H9 (cell line): ENCODE measurements around the gene GNPTAB. TPM values are rescaled to one million over a fixed set of nuclear protein-coding genes. Genes with fewer than 3 reads are reported as not detected.
"Not testable (repeated sequence)": the region's sequence is repeated elsewhere in the genome, so short reads cannot be mapped to it uniquely, and the experiment has no call there.

Experiments used
- DNase-seq: peaks from one replicate; pipeline ENCODE4 v3.0.0-alpha.2; 2017
- H2AFZ ChIP-seq: one replicate; pipeline ENCODE4 v1.6.1; 2013; ENCODE audit warnings: mild to moderate bottlenecking, low read length, control low read depth, moderate library complexity
- H2AK5ac ChIP-seq: 2 replicates; pipeline ENCODE4 v1.6.1; 2013; ENCODE audit warnings: low read length, control low read depth, mixed read lengths; ENCODE audit not compliant: insufficient read length
- H2BK120ac ChIP-seq: one replicate; pipeline ENCODE4 v1.6.1; 2013; ENCODE audit warnings: low read depth, mild to moderate bottlenecking, low read length, control low read depth, inconsistent platforms; ENCODE audit not compliant: poor library complexity, severe bottlenecking
- H2BK12ac ChIP-seq: 2 replicates; pipeline ENCODE4 v1.6.1; 2013; ENCODE audit warnings: low read length, control low read depth, mixed read lengths, low read depth; ENCODE audit not compliant: insufficient read length
- H2BK15ac ChIP-seq: 2 replicates; pipeline ENCODE4 v1.6.1; 2013; ENCODE audit warnings: low read depth, low read length, control low read depth
- H2BK20ac ChIP-seq: one replicate; pipeline ENCODE4 v1.6.1; 2013; ENCODE audit warnings: low read depth, mild to moderate bottlenecking, low read length, control low read depth, inconsistent platforms; ENCODE audit not compliant: poor library complexity, severe bottlenecking
- H2BK5ac ChIP-seq: 2 replicates; pipeline ENCODE4 v1.6.1; 2013; ENCODE audit warnings: low read length, control low read depth, mixed read lengths; ENCODE audit not compliant: insufficient read length
- H3K14ac ChIP-seq: 2 replicates; pipeline ENCODE4 v1.6.1; 2013; ENCODE audit warnings: low read length, control low read depth; ENCODE audit not compliant: insufficient read depth
- H3K18ac ChIP-seq: 2 replicates; pipeline ENCODE4 v1.6.1; 2013; ENCODE audit warnings: low read depth, mild to moderate bottlenecking, mixed read lengths, low read length, control low read depth; ENCODE audit not compliant: insufficient read length
- H3K23ac ChIP-seq: 2 replicates; pipeline ENCODE4 v1.6.1; 2013; ENCODE audit warnings: low read length, control low read depth, mixed read lengths, low read depth; ENCODE audit not compliant: insufficient read length
- H3K23me2 ChIP-seq: 2 replicates; pipeline ENCODE4 v1.6.1; 2013; ENCODE audit warnings: low read depth, mild to moderate bottlenecking, mixed read lengths, low read length, control low read depth; ENCODE audit not compliant: insufficient read length, poor library complexity, severe bottlenecking
- H3K27ac ChIP-seq: 2 replicates; pipeline ENCODE4 v1.5.1; 2013; ENCODE audit warnings: low read length, control low read depth, mixed read lengths, low read depth; ENCODE audit not compliant: insufficient read length
- H3K27me3 ChIP-seq: 2 replicates; pipeline ENCODE4 v1.6.1; 2013; ENCODE audit warnings: low read length, control low read depth, inconsistent platforms; ENCODE audit not compliant: insufficient read depth
- H3K4ac ChIP-seq: 2 replicates; pipeline ENCODE4 v1.6.1; 2013; ENCODE audit warnings: low read depth, mild to moderate bottlenecking, control low read depth, inconsistent platforms, low read length, moderate library complexity
- H3K4me1 ChIP-seq: 2 replicates; pipeline ENCODE4 v1.6.1; 2013; ENCODE audit warnings: low read length, control low read depth, inconsistent platforms; ENCODE audit not compliant: insufficient read depth
- H3K4me2 ChIP-seq: 2 replicates; pipeline ENCODE4 v1.6.1; 2013; ENCODE audit warnings: low read length, control low read depth, mixed read lengths; ENCODE audit not compliant: insufficient read length, insufficient read depth
- H3K56ac ChIP-seq: 2 replicates; pipeline ENCODE4 v1.6.1; 2013; ENCODE audit warnings: low read depth, mild to moderate bottlenecking, mixed read lengths, low read length, control low read depth; ENCODE audit not compliant: insufficient read length
- H3K79me1 ChIP-seq: 2 replicates; pipeline ENCODE4 v1.6.1; 2013; ENCODE audit warnings: low read depth, mild to moderate bottlenecking, moderate library complexity, low read length, control low read depth, inconsistent platforms; ENCODE audit not compliant: insufficient read depth, poor library complexity, severe bottlenecking
- H3K79me2 ChIP-seq: 2 replicates; pipeline ENCODE4 v1.6.1; 2013; ENCODE audit warnings: low read length, control low read depth, inconsistent platforms; ENCODE audit not compliant: insufficient read depth
- H3K9ac ChIP-seq: 2 replicates; pipeline ENCODE4 v1.6.1; 2013; ENCODE audit warnings: low read length, control low read depth, mixed read lengths; ENCODE audit not compliant: insufficient read length; ENCODE audit errors: extremely low read depth
- H3K9me3 ChIP-seq: one replicate; pipeline ENCODE4 v1.6.1; 2013; ENCODE audit warnings: low read depth, low read length, inconsistent platforms; ENCODE audit not compliant: control insufficient read depth
- H3T11ph ChIP-seq: one replicate; pipeline ENCODE4 v1.6.1; 2013; ENCODE audit warnings: mild to moderate bottlenecking, low read length, control low read depth, inconsistent platforms
- H4K20me1 ChIP-seq: one replicate; pipeline ENCODE4 v1.6.1; 2013; ENCODE audit not compliant: control insufficient read depth, insufficient read length, insufficient read depth
- H4K5ac ChIP-seq: 2 replicates; pipeline ENCODE4 v1.6.1; 2013; ENCODE audit warnings: low read depth, mild to moderate bottlenecking, mixed read lengths, low read length, control low read depth; ENCODE audit not compliant: insufficient read length
- H4K8ac ChIP-seq: replicated peaks from 2 replicates; pipeline ENCODE4 v1.6.1; 2013; ENCODE audit warnings: low read length, control low read depth, mixed read lengths, low read depth; ENCODE audit not compliant: insufficient read length
- H4K91ac ChIP-seq: 2 replicates; pipeline ENCODE4 v1.6.1; 2013; ENCODE audit warnings: low read depth, mild to moderate bottlenecking, moderate library complexity, mixed read lengths, low read length, control low read depth; ENCODE audit not compliant: insufficient read length
- H3K27ac Mint-ChIP-seq, 3 experiments: 2 replicates in 2 of 3; 3 replicates in 1 of 3; pipeline ENCODE4 v1.8.0; 2020 to 2021; ENCODE audit warnings: mixed read lengths in 3 of 3, mild to moderate bottlenecking in 1 of 3, moderate library complexity in 1 of 3
- H3K27me3 Mint-ChIP-seq: 2 replicates; pipeline ENCODE4 v1.8.0; 2021; ENCODE audit warnings: low read depth, mild to moderate bottlenecking, moderate library complexity, mixed read lengths
- H3K36me3 Mint-ChIP-seq, 3 experiments: 2 replicates in 2 of 3; 3 replicates in 1 of 3; pipeline ENCODE4 v1.8.0; 2020 to 2021; ENCODE audit warnings: low read depth in 3 of 3, mixed read lengths in 3 of 3; ENCODE audit not compliant: insufficient read depth in 1 of 3
- H3K4me1 Mint-ChIP-seq, 2 experiments: 2 replicates each; pipeline ENCODE4 v1.8.0; 2020; ENCODE audit warnings: mixed read lengths in 2 of 2
- H3K4me3 Mint-ChIP-seq, 2 experiments: 2 replicates in 1 of 2; 3 replicates in 1 of 2; pipeline ENCODE4 v1.8.0; 2020 to 2021; ENCODE audit warnings: mild to moderate bottlenecking in 2 of 2, mixed read lengths in 2 of 2, moderate library complexity in 1 of 2
- H3K9me3 Mint-ChIP-seq, 2 experiments: 2 replicates in 1 of 2; 3 replicates in 1 of 2; pipeline ENCODE4 v1.8.0; 2020; ENCODE audit warnings: mild to moderate bottlenecking in 2 of 2, mixed read lengths in 2 of 2, moderate library complexity in 1 of 2
- CTCF ChIP-seq: fragments of 200-600 bp; sonication (generic); conservative IDR thresholded peaks from 3 replicates; pipeline ENCODE4 v1.8.0; 2021; ENCODE audit warnings: antibody characterized with exemption, mild to moderate bottlenecking
- WGBS: extraction: QIAGEN DNeasy Blood & Tissue Kit; methylation state at CpG from one replicate; pipeline ENCODE4 v1.1.7; 2013; ENCODE audit warnings: missing lambda C conversion rate, low lambda C conversion rate, mixed read lengths; ENCODE audit not compliant: insufficient read length; ENCODE audit errors: extremely low coverage; 5-methylcytosine and 5-hydroxymethylcytosine counted together
- total RNA-seq: library from RNA; stranded (reverse); gene quantifications from 2 replicates; pipeline ENCODE4 v1.2.1, GENCODE V29; 2021

The GNPTAB gene
- total RNA-seq, 1 experiment from 2014 or later = 44.3 TPM

DNA sequence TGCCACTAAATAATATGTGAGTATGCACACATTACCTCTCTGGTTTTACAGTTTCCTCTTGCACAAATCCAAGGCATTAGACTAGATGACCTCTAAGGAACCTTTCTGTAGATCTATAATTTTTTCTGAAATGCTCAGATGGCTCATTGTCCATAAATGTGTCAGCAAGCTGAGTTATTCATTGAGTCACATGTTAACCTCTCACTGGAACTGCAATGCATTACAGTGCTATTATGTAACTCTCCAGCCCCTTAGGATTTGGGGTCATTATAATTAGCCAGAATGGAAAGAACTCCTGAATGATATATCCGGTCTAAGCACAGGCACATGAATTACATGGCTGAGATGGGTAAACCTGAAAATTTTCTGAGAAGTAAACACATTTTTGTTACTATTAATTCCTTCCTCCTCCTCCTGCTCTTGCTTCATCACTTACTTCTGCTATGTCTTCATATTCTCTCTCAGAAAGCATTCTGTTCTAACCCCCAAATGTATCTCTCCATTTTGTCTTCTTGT lies 26.3 kb upstream of the GNPTAB start:
- Mint-ChIP-seq H3K9me3 (peaks cover 0 to 1% of the 10 kb centered on the region in 2 experiments; a peak in 1 of 5 replicates), H3K27ac (no peak overlapping the region), H3K4me1 (peaks cover 0 to 2% of the 10 kb centered on the region in 2 experiments; a peak in 2 of 4 replicates), H3K27me3 (no peaks in the 10 kb centered on the region), H3K36me3 (no peaks in the 10 kb centered on the region), H3K4me3 (no peak overlapping the region)
- no peak overlapping the region for H4K5ac ChIP-seq
- no peak overlapping the region for H3K4ac ChIP-seq
- no peak overlapping the region for H2BK120ac ChIP-seq
- H2BK15ac ChIP-seq = no peak overlapping the region
- H3T11ph ChIP-seq = no peak overlapping the region
- no CpG with 5 or more reads among the region's 1 CpG for WGBS
- no peak overlapping the region for H3K23ac ChIP-seq
- H3K27ac ChIP-seq = no peak overlapping the region
- H3K9me3 ChIP-seq = no peaks in the 10 kb centered on the region
- TF ChIP-seq CTCF = no peak
- H3K27me3 ChIP-seq = no peaks in the 10 kb centered on the region
- no peaks in the 10 kb centered on the region for H3K23me2 ChIP-seq
- H3K4me1 ChIP-seq = no peaks in the 10 kb centered on the region
- no peaks in the 10 kb centered on the region for H3K79me1 ChIP-seq
- H2AFZ ChIP-seq = no peak overlapping the region
- DNase-seq = no peak
- H2AK5ac ChIP-seq = no peak overlapping the region
- H3K14ac ChIP-seq = no peak overlapping the region
- H2BK5ac ChIP-seq = no peak overlapping the region
- H2BK20ac ChIP-seq = no peak overlapping the region
- no peak overlapping the region for H3K4me2 ChIP-seq
- no peak overlapping the region for H3K18ac ChIP-seq
- no peak overlapping the region for H3K56ac ChIP-seq
- H3K9ac ChIP-seq = no peak overlapping the region
- H2BK12ac ChIP-seq = no peak overlapping the region
- no peak overlapping the region for H4K91ac ChIP-seq
- H4K8ac ChIP-seq = no peak overlapping the region
- no peaks in the 10 kb centered on the region for H4K20me1 ChIP-seq
- H3K79me2 ChIP-seq = no peaks in the 10 kb centered on the region

DNA sequence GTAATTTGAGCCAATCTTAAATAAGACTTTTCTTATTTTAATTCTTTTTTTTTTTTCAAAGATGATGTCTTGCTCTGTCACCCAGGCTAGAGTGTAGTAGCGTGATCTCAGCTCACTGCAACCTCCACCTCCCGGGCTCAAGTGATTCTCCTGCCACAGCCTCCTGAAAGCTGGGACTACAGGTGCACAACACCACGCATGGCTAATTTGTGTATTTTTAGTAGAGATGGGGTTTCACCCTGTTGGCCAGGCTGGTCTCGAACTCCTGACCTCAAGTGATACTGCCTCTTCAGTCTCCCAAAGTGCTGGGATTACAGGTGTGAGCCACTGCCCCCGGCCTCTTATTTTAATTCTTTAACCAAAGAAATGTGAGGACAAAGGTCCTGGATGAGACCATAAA lies 25.9 kb upstream of the GNPTAB start:
- no CpG with 5 or more reads among the region's 5 CpGs for WGBS
- H3K9me3 Mint-ChIP-seq, H3K56ac ChIP-seq: not testable (repeated sequence)

More for the DNA sequence above, 25.9 kb upstream of the GNPTAB start:
- H2BK120ac ChIP-seq, H2AK5ac ChIP-seq, H3K9me3 ChIP-seq, H3K27me3 Mint-ChIP-seq, H2BK12ac ChIP-seq, H3K4ac ChIP-seq, H3K4me1 Mint-ChIP-seq, H2BK15ac ChIP-seq, H2BK5ac ChIP-seq, H4K5ac ChIP-seq, H3K9ac ChIP-seq, H3K79me1 ChIP-seq, H3K4me2 ChIP-seq, H3K23ac ChIP-seq, H4K20me1 ChIP-seq, H3K4me3 Mint-ChIP-seq, H3K36me3 Mint-ChIP-seq, H3K27me3 ChIP-seq, H4K91ac ChIP-seq, H3T11ph ChIP-seq, DNase-seq, H4K8ac ChIP-seq, H2AFZ ChIP-seq, H2BK20ac ChIP-seq, H3K14ac ChIP-seq, H3K27ac Mint-ChIP-seq, H3K79me2 ChIP-seq, H3K18ac ChIP-seq, H3K4me1 ChIP-seq, H3K23me2 ChIP-seq, H3K27ac ChIP-seq: not testable (repeated sequence)
